Activated CD8-positive, alpha-beta T cell treated with anti-CD3 and anti-CD28 coated beads, Interleukin-2, amount 10 ng/mL, durations not matched to agents 7 days and 5 days (primary cell): ENCODE data around the gene KDR. TPM values are rescaled to one million over a fixed set of nuclear protein-coding genes. Genes with fewer than 3 reads are reported as not detected.

ENCODE experiments used
- ATAC-seq: fragments of 150-1000 bp; cut with Tn5 transposase; one replicate; pipeline ENCODE4 v1.10.0; 2021; ENCODE audit warnings: moderate library complexity
- CTCF ChIA-PET: fragments of 350-600 bp; sonication (Branson Sonifier 250); formaldehyde crosslinking; loops from one replicate; lab custom pipeline; 2021; ENCODE audit warnings: antibody characterized with exemption; lab: Charles Lee
- POLR2A ChIA-PET: fragments of 350-600 bp; sonication (Branson Sonifier 250); formaldehyde crosslinking; loops from one replicate; lab custom pipeline; 2021; ENCODE audit warnings: antibody characterized with exemption; lab: Charles Lee
- DNase-seq: peaks from one replicate; pipeline ENCODE4 v3.0.0-alpha.2; 2020
- H3K27ac Mint-ChIP-seq: one replicate; pipeline ENCODE4 v1.8.0; 2021; ENCODE audit warnings: mild to moderate bottlenecking, mixed read lengths
- H3K27me3 Mint-ChIP-seq: one replicate; pipeline ENCODE4 v1.8.0; 2021; ENCODE audit warnings: low read depth, mixed read lengths
- H3K36me3 Mint-ChIP-seq: one replicate; pipeline ENCODE4 v1.8.0; 2021; ENCODE audit warnings: low read depth, mixed read lengths
- H3K4me1 Mint-ChIP-seq: one replicate; pipeline ENCODE4 v1.8.0; 2021; ENCODE audit warnings: low read depth, mixed read lengths
- H3K4me3 Mint-ChIP-seq: one replicate; pipeline ENCODE4 v1.8.0; 2021; ENCODE audit warnings: mild to moderate bottlenecking, mixed read lengths
- H3K9me3 Mint-ChIP-seq: one replicate; pipeline ENCODE4 v1.8.0; 2022; ENCODE audit warnings: mixed read lengths; ENCODE audit not compliant: insufficient read depth
- total RNA-seq, 2 experiments: library from RNA; stranded (reverse); gene quantifications; one replicate each; pipeline ENCODE4 v1.2.3, GENCODE V29; 2021

KDR gene
- total RNA-seq, 2 experiments from 2014 or later: not detected

DNA sequence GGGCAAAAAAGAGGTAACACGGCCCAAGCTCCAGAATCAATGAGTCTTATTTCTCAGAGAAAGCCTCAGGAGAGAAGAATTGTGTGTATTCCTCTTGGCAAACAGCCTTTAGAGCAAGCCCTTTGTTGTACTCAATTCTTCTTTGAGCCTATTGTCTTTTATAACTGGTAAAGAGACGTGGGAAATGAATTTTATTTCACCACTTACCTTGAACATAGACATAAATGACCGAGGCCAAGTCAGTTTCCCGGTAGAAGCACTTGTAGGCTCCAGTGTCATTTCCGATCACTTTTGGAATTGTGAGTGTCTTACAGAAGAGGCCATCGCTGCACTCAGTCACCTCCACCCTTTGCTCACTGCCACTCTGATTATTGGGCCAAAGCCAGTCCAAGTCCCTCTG is 7.0 kb downstream of the KDR start:
- ATAC-seq (no peak), DNase-seq (no peak)
- ChIA-PET POLR2A (no interaction called here), CTCF (no interaction called here)
- H3K4me3 Mint-ChIP-seq: no peak overlapping the region
- no peaks in the 10 kb centered on the region for H3K4me1 Mint-ChIP-seq
- peaks cover 8% of the 10 kb centered on the region for H3K27me3 Mint-ChIP-seq
- no peaks in the 10 kb centered on the region for H3K36me3 Mint-ChIP-seq
- H3K27ac Mint-ChIP-seq: no peak overlapping the region
- no peaks in the 10 kb centered on the region for H3K9me3 Mint-ChIP-seq

DNA sequence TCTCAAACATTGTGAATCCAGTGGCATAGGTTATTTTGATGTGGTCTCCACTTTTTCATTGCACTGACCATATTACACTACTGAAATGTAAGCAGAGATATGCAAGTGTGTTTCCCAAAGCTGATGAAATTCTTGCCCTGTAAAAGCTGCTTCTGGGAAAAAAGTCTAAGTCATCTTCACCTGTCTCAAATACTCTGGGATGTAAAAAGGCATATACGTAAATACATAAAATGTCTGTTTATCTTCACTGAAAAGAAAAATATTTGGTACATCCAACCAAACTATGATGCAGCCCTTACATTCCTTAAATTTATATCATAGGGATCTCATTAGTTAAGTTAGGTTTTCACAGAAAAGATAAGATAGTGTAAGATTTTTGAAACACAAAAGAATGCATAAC is 7.9 kb downstream of the KDR start:
- Mint-ChIP-seq H3K4me1 (no peaks in the 10 kb centered on the region), H3K27ac (no peak overlapping the region), H3K36me3 (no peaks in the 10 kb centered on the region), H3K4me3 (no peak overlapping the region), H3K27me3 (peaks cover 8% of the 10 kb centered on the region), H3K9me3 (no peaks in the 10 kb centered on the region)
- DNase-seq (no peak), ATAC-seq (no peak)
- ChIA-PET CTCF (no interaction called here), POLR2A (no interaction called here)

DNA sequence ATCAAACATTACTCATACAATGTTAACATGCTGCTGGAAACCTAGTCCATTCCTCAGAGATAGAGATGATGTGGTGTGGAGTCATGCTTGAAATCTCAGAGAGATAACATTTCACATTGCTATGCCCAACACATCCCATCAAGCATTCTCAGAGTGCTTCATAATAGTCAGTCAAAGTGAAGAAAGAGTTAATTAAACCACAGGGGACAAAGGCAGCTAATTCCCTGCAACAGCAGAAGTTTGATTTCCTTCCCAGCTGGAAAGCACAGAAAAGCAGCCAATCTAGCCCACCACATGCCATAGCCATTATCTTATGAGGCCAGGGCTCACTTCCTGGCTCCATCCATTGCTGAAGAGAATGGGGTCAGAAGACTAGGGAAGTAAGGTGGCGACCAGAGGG is 8.9 kb downstream of the KDR start:
- ATAC-seq (no peak), DNase-seq (no peak)
- H3K9me3 Mint-ChIP-seq: no peaks in the 10 kb centered on the region
- peaks cover 3% of the 10 kb centered on the region for H3K27me3 Mint-ChIP-seq
- H3K27ac Mint-ChIP-seq: no peak overlapping the region
- no peak overlapping the region for H3K4me3 Mint-ChIP-seq
- no peaks in the 10 kb centered on the region for H3K4me1 Mint-ChIP-seq
- ChIA-PET POLR2A (no interaction called here), CTCF (no interaction called here)
- no peaks in the 10 kb centered on the region for H3K36me3 Mint-ChIP-seq

DNA sequence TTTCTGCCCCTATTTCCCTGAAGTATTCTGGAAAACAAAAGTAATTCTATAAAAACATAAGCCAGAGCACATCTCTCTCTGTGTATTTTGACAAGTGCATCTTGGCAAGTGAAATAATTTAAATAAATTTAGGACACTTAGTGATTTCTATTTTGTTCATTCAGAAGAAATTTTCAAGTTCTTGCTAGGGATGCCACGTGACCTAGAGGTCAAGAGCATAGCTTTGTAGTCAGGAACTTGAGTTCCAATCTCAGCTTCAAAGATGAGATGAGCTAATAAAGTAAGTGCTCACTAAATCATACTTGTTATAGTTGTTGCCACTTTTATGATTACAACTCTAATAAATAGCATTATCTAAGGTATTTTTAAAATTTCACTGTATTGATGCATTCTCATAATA is 13.8 kb downstream of the KDR start:
- POLR2A ChIA-PET: no interaction called here
- Mint-ChIP-seq H3K4me3 (no peak overlapping the region), H3K9me3 (no peaks in the 10 kb centered on the region), H3K27ac (no peak overlapping the region), H3K36me3 (no peaks in the 10 kb centered on the region), H3K4me1 (no peaks in the 10 kb centered on the region), H3K27me3 (no peaks in the 10 kb centered on the region)
- no peak for ATAC-seq
- no peak for DNase-seq
- CTCF ChIA-PET: no interaction called here

DNA sequence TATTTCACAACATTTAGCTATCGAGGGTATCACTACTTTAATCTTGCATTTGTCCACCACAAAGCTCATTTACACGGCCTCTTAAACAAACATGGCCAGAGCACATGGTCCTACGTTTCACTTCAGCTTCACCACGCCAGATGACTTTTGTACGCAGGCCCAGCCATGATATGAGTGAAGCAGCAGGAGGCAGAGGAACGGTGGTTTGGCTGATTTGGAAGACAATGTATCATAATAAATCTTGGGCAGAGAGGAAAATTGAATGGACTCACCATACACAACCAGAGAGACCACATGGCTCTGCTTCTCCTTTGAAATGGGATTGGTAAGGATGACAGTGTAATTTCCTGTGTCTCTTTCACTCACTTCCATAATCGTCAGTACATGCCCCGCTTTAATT is 15.3 kb downstream of the KDR start:
- CTCF ChIA-PET: no interaction called here
- Mint-ChIP-seq H3K4me3 (no peak overlapping the region), H3K27ac (no peak overlapping the region), H3K9me3 (no peaks in the 10 kb centered on the region), H3K27me3 (no peaks in the 10 kb centered on the region), H3K36me3 (no peaks in the 10 kb centered on the region), H3K4me1 (no peaks in the 10 kb centered on the region)
- no peak for ATAC-seq
- POLR2A ChIA-PET: no interaction called here
- DNase-seq: no peak

DNA sequence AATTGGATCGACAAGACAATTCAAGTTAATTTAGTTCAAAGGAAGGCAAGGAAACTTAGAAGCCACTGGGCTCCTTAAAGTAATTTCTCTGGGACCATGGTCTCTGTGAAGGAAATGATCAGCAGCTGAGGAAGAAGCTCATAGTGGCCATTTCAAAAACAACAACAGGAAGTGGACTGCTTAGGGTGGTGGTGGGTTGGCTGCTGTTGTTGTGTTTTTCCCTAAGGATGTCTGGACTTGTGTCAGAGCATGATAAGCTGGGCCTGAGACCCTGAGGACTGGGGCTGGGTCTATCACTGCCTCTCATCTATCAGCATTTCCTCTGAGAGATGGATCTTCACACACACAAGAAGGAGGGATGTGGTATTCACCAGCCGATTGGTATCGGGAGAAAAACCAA is 18.3 kb downstream of the KDR start:
- no peak for DNase-seq
- CTCF ChIA-PET: no interaction called here
- POLR2A ChIA-PET: no interaction called here
- Mint-ChIP-seq H3K27me3 (no peaks in the 10 kb centered on the region), H3K4me1 (no peaks in the 10 kb centered on the region), H3K27ac (no peak overlapping the region), H3K36me3 (no peaks in the 10 kb centered on the region), H3K9me3 (no peaks in the 10 kb centered on the region), H3K4me3 (no peak overlapping the region)
- ATAC-seq: no peak

DNA sequence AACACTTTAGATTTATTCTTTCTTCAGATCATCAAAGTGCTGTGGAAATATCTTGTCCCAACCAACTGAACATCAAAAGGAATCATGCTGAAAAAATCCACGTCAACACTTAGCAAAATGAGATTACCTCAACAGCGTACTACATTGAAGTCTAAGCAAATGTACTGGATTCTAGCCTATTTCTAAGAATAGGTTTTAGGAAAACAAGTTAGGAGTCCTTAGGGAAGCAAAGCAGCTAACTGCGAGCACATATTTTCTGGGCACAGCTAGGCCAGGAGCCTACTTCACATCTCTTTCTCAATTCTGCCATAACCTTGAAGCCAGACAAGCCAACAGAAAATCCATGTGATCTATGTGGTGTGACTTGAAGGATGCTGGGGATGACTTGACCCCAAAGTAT is 22.2 kb downstream of the KDR start:
- CTCF ChIA-PET: no interaction called here
- POLR2A ChIA-PET: no interaction called here
- Mint-ChIP-seq H3K4me3 (no peak overlapping the region), H3K27ac (no peak overlapping the region), H3K27me3 (no peaks in the 10 kb centered on the region), H3K36me3 (no peaks in the 10 kb centered on the region), H3K9me3 (no peaks in the 10 kb centered on the region), H3K4me1 (no peaks in the 10 kb centered on the region)
- DNase-seq (no peak), ATAC-seq (no peak)

DNA sequence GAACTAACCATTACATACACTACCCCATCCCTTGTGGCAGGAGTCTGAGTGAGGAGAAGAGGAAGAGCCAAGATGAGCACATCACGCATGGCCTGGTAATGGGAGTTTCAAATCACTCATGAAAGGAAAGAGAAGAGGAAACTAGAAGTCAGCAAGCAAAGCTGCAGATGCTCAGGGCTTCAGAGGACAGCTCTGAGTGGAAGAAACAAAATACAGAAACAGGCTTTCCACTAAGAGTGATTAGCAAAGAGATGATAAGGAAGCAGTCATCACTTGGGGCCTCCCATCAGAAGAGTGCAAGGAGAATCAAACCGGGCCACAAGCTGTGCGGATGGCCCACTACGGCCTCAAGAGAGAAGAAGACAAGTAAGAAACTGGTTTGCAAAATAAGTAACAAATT is 25.6 kb downstream of the KDR start:
- Mint-ChIP-seq H3K36me3 (no peaks in the 10 kb centered on the region), H3K9me3 (no peaks in the 10 kb centered on the region), H3K27ac (no peak overlapping the region), H3K4me1 (no peaks in the 10 kb centered on the region), H3K27me3 (peaks cover 4% of the 10 kb centered on the region), H3K4me3 (no peak overlapping the region)
- ChIA-PET POLR2A (no interaction called here), CTCF (no interaction called here)
- ATAC-seq: no peak
- DNase-seq: no peak

DNA sequence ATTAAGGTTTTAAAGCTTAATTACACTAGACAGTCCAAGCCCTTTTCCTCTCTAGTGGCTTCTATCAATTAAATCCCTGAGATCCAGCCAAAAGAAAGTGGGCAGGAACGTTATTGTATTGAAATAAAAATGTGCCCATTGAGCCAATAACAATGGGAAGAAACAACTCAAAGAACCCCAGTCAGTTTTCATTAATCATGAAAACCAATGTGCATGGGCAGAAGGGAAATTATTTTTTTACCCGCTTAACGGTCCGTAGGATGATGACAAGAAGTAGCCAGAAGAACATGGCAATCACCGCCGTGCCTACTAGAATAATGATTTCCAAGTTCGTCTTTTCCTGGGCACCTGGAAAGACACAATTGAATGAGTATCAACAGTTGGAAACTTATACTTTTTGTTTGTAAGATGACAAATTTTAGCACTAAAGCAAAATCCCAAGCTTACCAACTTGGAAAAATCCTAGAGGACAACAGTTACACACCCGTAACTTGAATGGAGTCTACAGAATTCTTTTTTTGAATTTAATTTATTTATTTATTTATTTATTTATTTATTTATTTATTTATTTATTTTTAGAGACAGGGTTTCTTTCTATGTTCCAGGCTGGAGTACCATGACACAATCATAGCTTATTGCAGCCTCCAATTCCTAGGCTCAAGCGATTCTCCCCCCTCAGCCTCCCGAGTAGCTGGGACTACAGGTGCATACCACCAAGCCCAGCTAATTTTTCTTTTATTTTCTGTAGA is 26.8 kb downstream of the KDR start:
- H3K9me3 Mint-ChIP-seq: no peaks in the 10 kb centered on the region
- CTCF ChIA-PET: no interaction called here
- POLR2A ChIA-PET: no interaction called here
- no peak overlapping the region for H3K4me3 Mint-ChIP-seq
- no peak overlapping the region for H3K27ac Mint-ChIP-seq
- DNase-seq (no peak), ATAC-seq (no peak)
- H3K36me3 Mint-ChIP-seq: no peaks in the 10 kb centered on the region
- peaks cover 4% of the 10 kb centered on the region for H3K27me3 Mint-ChIP-seq
- no peaks in the 10 kb centered on the region for H3K4me1 Mint-ChIP-seq

DNA sequence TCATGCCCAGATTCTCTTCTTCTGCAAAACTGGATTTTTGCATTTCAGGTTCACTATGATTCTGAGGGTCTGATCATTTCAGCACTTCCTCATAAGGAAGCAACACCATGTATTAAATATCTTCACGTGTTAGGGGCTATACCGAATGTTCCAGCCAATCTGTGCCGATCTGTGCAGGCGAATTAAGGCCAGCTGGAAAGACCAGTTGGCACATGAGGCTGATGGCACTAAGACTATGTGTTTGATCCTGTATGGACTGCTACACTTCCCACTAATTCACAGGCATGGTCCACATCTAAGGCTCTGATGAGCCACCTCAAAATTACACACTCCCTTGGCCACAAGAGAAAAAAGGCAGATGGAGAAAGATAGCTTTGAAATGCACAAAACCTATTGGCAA is 28.8 kb downstream of the KDR start:
- Mint-ChIP-seq H3K4me1 (no peaks in the 10 kb centered on the region), H3K9me3 (no peaks in the 10 kb centered on the region), H3K36me3 (no peaks in the 10 kb centered on the region), H3K27me3 (peaks cover 4% of the 10 kb centered on the region), H3K27ac (no peak overlapping the region), H3K4me3 (no peak overlapping the region)
- DNase-seq (no peak), ATAC-seq (no peak)
- CTCF ChIA-PET: no interaction called here
- POLR2A ChIA-PET: no interaction called here

DNA sequence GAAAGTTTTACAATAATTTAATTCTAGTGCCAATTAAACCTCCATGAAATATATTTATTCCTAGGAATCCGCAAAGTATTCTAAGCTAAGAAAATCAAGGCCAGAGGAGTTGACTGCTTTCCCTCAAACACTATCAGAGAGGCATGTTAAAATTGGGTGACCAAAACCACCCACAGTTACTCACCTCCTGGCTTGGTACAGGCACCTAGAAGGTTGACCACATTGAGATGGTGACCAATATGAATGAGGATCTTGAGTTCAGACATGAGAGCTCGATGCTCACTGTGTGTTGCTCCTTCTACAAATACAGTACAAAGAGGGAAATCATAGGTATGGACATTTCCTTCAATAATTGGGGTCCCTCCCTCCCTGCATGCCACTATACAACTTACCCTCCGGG is 29.4 kb downstream of the KDR start:
- DNase-seq (no peak), ATAC-seq (no peak)
- Mint-ChIP-seq H3K4me3 (no peak overlapping the region), H3K36me3 (no peaks in the 10 kb centered on the region), H3K27ac (no peak overlapping the region), H3K4me1 (no peaks in the 10 kb centered on the region), H3K9me3 (no peaks in the 10 kb centered on the region), H3K27me3 (peaks cover 4% of the 10 kb centered on the region)
- ChIA-PET POLR2A (no interaction called here), CTCF (no interaction called here)

DNA sequence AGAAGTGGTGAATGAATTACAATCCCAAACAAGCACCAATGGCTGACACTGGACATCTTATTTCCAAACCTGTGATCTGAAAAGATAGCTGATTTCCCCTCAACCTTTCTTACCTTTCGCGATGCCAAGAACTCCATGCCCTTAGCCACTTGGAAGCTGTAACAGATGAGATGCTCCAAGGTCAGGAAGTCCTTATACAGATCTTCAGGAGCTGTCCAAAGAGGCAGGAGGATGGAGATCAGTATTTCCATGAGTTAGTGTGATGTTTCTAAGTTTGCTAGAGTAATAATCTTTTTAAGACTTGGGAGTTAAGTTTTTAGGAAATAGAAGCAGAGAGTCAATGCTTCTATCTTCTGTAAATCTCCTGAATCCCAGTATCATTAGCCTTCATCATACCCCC is 32.9 kb downstream of the KDR start:
- CTCF ChIA-PET: no interaction called here
- peaks cover 4% of the 10 kb centered on the region for H3K27me3 Mint-ChIP-seq
- no peaks in the 10 kb centered on the region for H3K9me3 Mint-ChIP-seq
- H3K36me3 Mint-ChIP-seq: no peaks in the 10 kb centered on the region
- no peak overlapping the region for H3K27ac Mint-ChIP-seq
- POLR2A ChIA-PET: no interaction called here
- no peak for DNase-seq
- no peak for ATAC-seq
- H3K4me1 Mint-ChIP-seq: no peaks in the 10 kb centered on the region
- no peak overlapping the region for H3K4me3 Mint-ChIP-seq

DNA sequence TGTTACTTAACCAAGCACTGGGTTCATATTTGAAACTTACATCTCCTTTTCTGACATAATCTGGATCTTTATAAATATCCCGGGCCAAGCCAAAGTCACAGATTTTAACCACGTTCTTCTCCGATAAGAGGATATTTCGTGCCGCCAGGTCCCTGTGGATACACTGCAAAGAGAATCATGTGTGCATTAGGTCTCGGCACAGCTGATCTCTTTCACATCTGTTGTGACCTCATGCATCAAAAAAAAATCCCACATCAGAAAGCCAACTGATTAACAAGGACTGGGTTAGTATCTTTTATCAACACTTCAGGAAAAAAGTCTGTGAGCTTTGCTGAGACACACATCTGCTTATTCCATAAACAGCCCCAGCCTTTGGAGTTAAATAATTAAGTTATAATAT is 35.5 kb downstream of the KDR start:
- ChIA-PET POLR2A (no interaction called here), CTCF (no interaction called here)
- DNase-seq (no peak), ATAC-seq (no peak)
- Mint-ChIP-seq H3K9me3 (no peaks in the 10 kb centered on the region), H3K36me3 (no peaks in the 10 kb centered on the region), H3K27ac (no peak overlapping the region), H3K4me3 (no peak overlapping the region), H3K27me3 (no peaks in the 10 kb centered on the region), H3K4me1 (no peaks in the 10 kb centered on the region)
